OCI-LY7 (cell line): Measurements from ENCODE around the gene AKR1A1. TPM values are rescaled to one million over a fixed set of nuclear protein-coding genes. Genes with fewer than 3 reads are reported as not detected.

Experiments
- BruUV-seq: library from RNA; stranded (reverse); fragments of 400-500 nt; replicated peaks from 2 replicates; lab custom pipeline; 2021; lab: Mats Ljungman, UMichigan
- CTCF ChIA-PET: fragments of 300-600 bp; sonication (Branson Sonifier 250); formaldehyde crosslinking; loops from one replicate; lab custom pipeline; 2022; ENCODE audit warnings: antibody characterized with exemption; ENCODE audit not compliant: unreplicated experiment; lab: Charles Lee
- POLR2A ChIA-PET: fragments of 300-600 bp; sonication (Branson Sonifier 250); formaldehyde crosslinking; loops from one replicate; lab custom pipeline; 2022; ENCODE audit warnings: antibody characterized with exemption; lab: Charles Lee
- DNase-seq: peaks from one replicate; pipeline ENCODE4 v3.0.0-alpha.2; 2015; ENCODE audit warnings: low spot score
- H2AFZ ChIP-seq: fragments of 200-600 bp; sonication (generic), shearing (Covaris generic); 2 replicates; pipeline ENCODE4 v1.6.1; 2014; ENCODE audit warnings: mild to moderate bottlenecking, antibody characterized with exemption, low read length, moderate library complexity
- H3K27ac ChIP-seq: fragments of 200-600 bp; sonication (generic); 2 replicates; pipeline ENCODE4 v1.5.1; 2014; ENCODE audit warnings: mixed run types, low read depth, mild to moderate bottlenecking, moderate library complexity, low read length, inconsistent platforms; ENCODE audit not compliant: poor library complexity, severe bottlenecking
- H3K36me3 ChIP-seq: fragments of 200-600 bp; sonication (generic); 2 replicates; pipeline ENCODE4 v1.6.1; 2014; ENCODE audit warnings: mild to moderate bottlenecking, antibody characterized with exemption, low read length, moderate library complexity, mixed read lengths; ENCODE audit not compliant: insufficient read depth
- H3K4me1 ChIP-seq: fragments of 200-600 bp; sonication (generic); 2 replicates; pipeline ENCODE4 v1.5.1; 2014; ENCODE audit warnings: mild to moderate bottlenecking, low read length; ENCODE audit not compliant: insufficient read depth, poor library complexity, severe bottlenecking
- H3K4me2 ChIP-seq: fragments of 200-600 bp; sonication (generic); 2 replicates; pipeline ENCODE4 v1.6.1; 2014; ENCODE audit warnings: mild to moderate bottlenecking, low read length
- H3K4me3 ChIP-seq: fragments of 200-600 bp; sonication (generic); 2 replicates; pipeline ENCODE4 v1.5.1; 2014; ENCODE audit warnings: mild to moderate bottlenecking, low read depth, low read length; ENCODE audit not compliant: poor library complexity, severe bottlenecking
- H3K79me2 ChIP-seq: fragments of 200-600 bp; sonication (generic); 2 replicates; pipeline ENCODE4 v1.6.1; 2016; ENCODE audit warnings: low read depth, mild to moderate bottlenecking, low read length, moderate library complexity, mixed read lengths; ENCODE audit not compliant: insufficient read depth
- H3K9me2 ChIP-seq: fragments of 200-600 bp; sonication (generic); 2 replicates; pipeline ENCODE4 v1.6.1; 2016; ENCODE audit warnings: mild to moderate bottlenecking, low read length, mixed read lengths; ENCODE audit not compliant: insufficient read depth
- H3K9me3 ChIP-seq: fragments of 200-600 bp; sonication (generic); 2 replicates; pipeline ENCODE4 v1.6.1; 2014; ENCODE audit warnings: mild to moderate bottlenecking, mixed run types, low read length, mixed read lengths
- H4K20me1 ChIP-seq: fragments of 200-600 bp; sonication (generic); 2 replicates; pipeline ENCODE4 v1.6.1; 2014; ENCODE audit warnings: mild to moderate bottlenecking, antibody characterized with exemption, low read length, moderate library complexity, mixed read lengths; ENCODE audit not compliant: insufficient read depth
- EZH2phosphoT487 ChIP-seq: fragments of 200-600 bp; sonication (generic); IDR thresholded peaks from 2 replicates; pipeline ENCODE4 v1.6.1; 2018; ENCODE audit warnings: low read depth, borderline replicate concordance, mild to moderate bottlenecking, mixed run types, antibody characterized with exemption, low read length, moderate library complexity, mixed read lengths
- intact Hi-C: fragments of 100-400 bp; cut with micrococcal nuclease; formaldehyde crosslinking; loops from one replicate; pipeline ENCODE4 v1.10.0; 2022; ENCODE audit not compliant: unreplicated experiment
- total RNA-seq, 2 experiments: library from RNA; depleted of rRNA in 1 of 2; stranded (reverse); fragments of >200 nt in 1 of 2; shearing (Covaris generic) in 1 of 2; gene quantifications; 2 replicates each; pipeline ENCODE4 v1.2.3, GENCODE V29; 2014 to 2022
- TF ChIP-seq, protein P1 (sequence below): fragments of 200-600 bp; sonication (generic); conservative IDR thresholded peaks from 2 replicates; pipeline ENCODE4 v1.5.1; 2014; ENCODE audit warnings: mild to moderate bottlenecking, antibody characterized with exemption, low read length, moderate library complexity, mixed read lengths

Gene AKR1A1
- total RNA-seq, 2 experiments from 2014 or later, result 141 to 142 TPM

DNA sequence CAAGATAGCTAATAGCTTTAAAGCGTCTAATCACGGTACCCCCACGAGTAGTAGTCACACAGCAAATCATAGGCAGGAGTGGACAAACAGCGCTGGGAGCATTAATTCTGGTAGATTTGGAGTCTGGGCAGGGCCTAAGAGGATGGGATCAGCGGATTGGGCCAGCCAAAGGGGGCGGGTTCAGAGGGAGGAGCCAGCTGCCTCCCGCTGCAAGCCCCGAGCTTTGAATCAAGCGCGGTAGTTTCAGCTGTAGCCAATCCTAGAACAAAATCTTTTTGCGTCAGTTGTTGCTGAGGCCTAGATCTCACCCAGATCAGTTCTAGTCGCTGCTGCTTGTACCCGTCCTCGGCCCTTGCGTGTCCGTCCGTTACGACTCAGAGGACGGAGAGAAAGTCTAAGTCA lies 32.6 kb downstream of the AKR1A1 start:
- POLR2A ChIA-PET, result interaction anchor here (0.6 to 2.7 kb wide), 17 partner anchors 10 to 774 kb away, joined by 3 to 9 read pairs (median 4); partner anchors contain the start of genes AKR1A1, MMACHC, MUTYH and PRDX1
- Histone ChIP-seq H3K79me2 (peaks cover 44% of the 10 kb centered on the region), H3K36me3 (peaks cover 35% of the 10 kb centered on the region), H2AFZ (peak overlapping the region; percentile 88; the same call in 1 of the 2 replicates), H3K4me1 (peaks cover 54% of the 10 kb centered on the region), H3K9me3 (no peaks in the 10 kb centered on the region), H3K4me2 (peak overlapping the region; percentile 97), H4K20me1 (peaks cover 24% of the 10 kb centered on the region), H3K27ac (peak overlapping the region; percentile 83), H3K9me2 (no peaks in the 10 kb centered on the region), H3K4me3 (peak overlapping the region; percentile 99)
- DNase-seq, result peak; percentile 98
- TF ChIP-seq EZH2phosphoT487, result no peak
- TF ChIP-seq, protein P1, sequence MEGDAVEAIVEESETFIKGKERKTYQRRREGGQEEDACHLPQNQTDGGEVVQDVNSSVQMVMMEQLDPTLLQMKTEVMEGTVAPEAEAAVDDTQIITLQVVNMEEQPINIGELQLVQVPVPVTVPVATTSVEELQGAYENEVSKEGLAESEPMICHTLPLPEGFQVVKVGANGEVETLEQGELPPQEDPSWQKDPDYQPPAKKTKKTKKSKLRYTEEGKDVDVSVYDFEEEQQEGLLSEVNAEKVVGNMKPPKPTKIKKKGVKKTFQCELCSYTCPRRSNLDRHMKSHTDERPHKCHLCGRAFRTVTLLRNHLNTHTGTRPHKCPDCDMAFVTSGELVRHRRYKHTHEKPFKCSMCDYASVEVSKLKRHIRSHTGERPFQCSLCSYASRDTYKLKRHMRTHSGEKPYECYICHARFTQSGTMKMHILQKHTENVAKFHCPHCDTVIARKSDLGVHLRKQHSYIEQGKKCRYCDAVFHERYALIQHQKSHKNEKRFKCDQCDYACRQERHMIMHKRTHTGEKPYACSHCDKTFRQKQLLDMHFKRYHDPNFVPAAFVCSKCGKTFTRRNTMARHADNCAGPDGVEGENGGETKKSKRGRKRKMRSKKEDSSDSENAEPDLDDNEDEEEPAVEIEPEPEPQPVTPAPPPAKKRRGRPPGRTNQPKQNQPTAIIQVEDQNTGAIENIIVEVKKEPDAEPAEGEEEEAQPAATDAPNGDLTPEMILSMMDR, result no peak
- CTCF ChIA-PET, result interaction anchor here (2.1 kb wide), 1 partner anchor 33 kb away, joined by 4 read pairs; the partner anchor contains the start of gene AKR1A1
- intact Hi-C loops, result loop anchor here (1.0 to 5.0 kb wide), 3 partner anchors 62 to 259 kb away; partner anchors contain the start of gene PRDX1
- no TSS peak for BruUV-seq

GRCh38 chr1:45583666-45584350 lies 33.2 kb downstream of the AKR1A1 start, which contains the start of gene NASP:
Gene NASP (plus strand): TSS chr1:45584041. CDS start chr1:45584147, 106 bp downstream.
- CTCF ChIA-PET, result interaction anchor here (2.1 kb wide), 1 partner anchor 33 kb away, joined by 4 read pairs; the partner anchor contains the start of gene AKR1A1
- Histone ChIP-seq H3K9me3 (no peaks in the 10 kb centered on the region), H3K4me1 (peaks cover 50% of the 10 kb centered on the region), H3K36me3 (peaks cover 41% of the 10 kb centered on the region), H3K9me2 (no peaks in the 10 kb centered on the region), H2AFZ (peak within 1 kb of the TSS; percentile 88; the same call in 1 of the 2 replicates), H3K4me2 (peak within 1 kb of the TSS; percentile 97), H3K79me2 (peaks cover 50% of the 10 kb centered on the region), H3K4me3 (peak within 1 kb of the TSS; percentile 99), H3K27ac (peak within 1 kb of the TSS; percentile 83), H4K20me1 (peaks cover 26% of the 10 kb centered on the region)
- BruUV-seq, result TSS peak; percentile 77
- peak; percentile 87 for DNase-seq
- TF ChIP-seq EZH2phosphoT487, result no peak
- TF ChIP-seq, protein P1, result no peak
- POLR2A ChIA-PET, result interaction anchor here (0.5 to 2.7 kb wide), 14 partner anchors 9 to 775 kb away, joined by 3 to 9 read pairs (median 4); partner anchors contain the start of genes AKR1A1, MMACHC, MUTYH and TESK2
- intact Hi-C loops, result loop anchor here (1.0 to 5.0 kb wide), 4 partner anchors 63 to 258 kb away; partner anchors contain the start of genes MUTYH, PRDX1 and TOE1
